ENCODE results near the gene MRPL12. TPM values are rescaled to one million over a fixed set of nuclear protein-coding genes. Genes with fewer than 3 reads are reported as not detected.

Gene MRPL12
- total and polyA plus RNA-seq, 2 experiments from 2014 or later = 24.5 to 94.6 TPM

DNA sequence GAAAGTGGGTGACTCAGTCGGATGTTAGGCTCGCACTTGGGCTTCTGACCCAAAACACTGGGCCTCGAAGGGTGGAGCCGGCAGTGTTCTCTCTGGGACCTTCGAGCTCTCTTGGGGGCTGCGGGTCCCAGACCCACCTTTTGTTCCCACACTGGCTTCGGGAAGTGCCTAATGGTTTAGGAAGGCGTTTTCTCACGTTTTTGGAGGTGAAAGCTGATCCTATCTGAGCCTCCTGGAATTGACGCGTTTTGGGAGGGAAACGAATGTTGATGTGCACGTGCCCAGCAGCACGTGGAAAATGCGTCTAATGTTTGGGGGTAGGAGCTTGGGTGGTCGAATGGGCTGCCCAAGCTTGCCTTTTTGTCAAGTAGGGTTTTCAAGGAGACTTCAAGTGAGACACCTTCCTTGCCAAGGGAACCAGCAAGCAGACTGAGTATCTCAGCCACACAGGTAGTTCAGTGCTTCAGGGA, 18.7 kb upstream of the MRPL12 start:
- Histone ChIP-seq H2AFZ (no peak overlapping the region), H4K20me1 (ENCODE audit: insufficient read depth, poor library complexity, severe bottlenecking) (peaks cover 15% of the 10 kb centered on the region), H3K36me3 (replicated peaks; ENCODE audit: insufficient read depth, low read depth) (no peaks in the 10 kb centered on the region), H3K4me3 (peak overlapping the region; percentile 56), H3K4me2 (peak overlapping the region; percentile 93), H3K27ac (peak overlapping the region; percentile 47), H3K9me3 (ENCODE audit: low read depth) (no peaks in the 10 kb centered on the region), H3K27me3 (no peaks in the 10 kb centered on the region), H3K4me1 (ENCODE audit: insufficient read depth) (peaks cover 18% of the 10 kb centered on the region), H3K9me2 (replicated peaks; ENCODE audit: insufficient read depth) (no peaks in the 10 kb centered on the region), H3K79me2 (peaks cover 65% of the 10 kb centered on the region)
- no peak for DNase-seq (ENCODE audit: low spot score)
- WGBS (ENCODE audit: low lambda C conversion rate, missing lambda C conversion rate) = 20% methylated on average over 16 of the region's 16 CpGs
- TF ChIP-seq EZH2 (IDR thresholded peaks at IDR 0.05; ENCODE audit: borderline replicate concordance) (no peak), EZH2phosphoT487 (IDR thresholded peaks at IDR 0.05; ENCODE audit: low read depth, severe bottlenecking, unreplicated experiment) (no peak)
- TF ChIP-seq, protein P1, sequence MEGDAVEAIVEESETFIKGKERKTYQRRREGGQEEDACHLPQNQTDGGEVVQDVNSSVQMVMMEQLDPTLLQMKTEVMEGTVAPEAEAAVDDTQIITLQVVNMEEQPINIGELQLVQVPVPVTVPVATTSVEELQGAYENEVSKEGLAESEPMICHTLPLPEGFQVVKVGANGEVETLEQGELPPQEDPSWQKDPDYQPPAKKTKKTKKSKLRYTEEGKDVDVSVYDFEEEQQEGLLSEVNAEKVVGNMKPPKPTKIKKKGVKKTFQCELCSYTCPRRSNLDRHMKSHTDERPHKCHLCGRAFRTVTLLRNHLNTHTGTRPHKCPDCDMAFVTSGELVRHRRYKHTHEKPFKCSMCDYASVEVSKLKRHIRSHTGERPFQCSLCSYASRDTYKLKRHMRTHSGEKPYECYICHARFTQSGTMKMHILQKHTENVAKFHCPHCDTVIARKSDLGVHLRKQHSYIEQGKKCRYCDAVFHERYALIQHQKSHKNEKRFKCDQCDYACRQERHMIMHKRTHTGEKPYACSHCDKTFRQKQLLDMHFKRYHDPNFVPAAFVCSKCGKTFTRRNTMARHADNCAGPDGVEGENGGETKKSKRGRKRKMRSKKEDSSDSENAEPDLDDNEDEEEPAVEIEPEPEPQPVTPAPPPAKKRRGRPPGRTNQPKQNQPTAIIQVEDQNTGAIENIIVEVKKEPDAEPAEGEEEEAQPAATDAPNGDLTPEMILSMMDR (IDR thresholded peaks at IDR 0.05; ENCODE audit: poor library complexity) = no peak

DNA sequence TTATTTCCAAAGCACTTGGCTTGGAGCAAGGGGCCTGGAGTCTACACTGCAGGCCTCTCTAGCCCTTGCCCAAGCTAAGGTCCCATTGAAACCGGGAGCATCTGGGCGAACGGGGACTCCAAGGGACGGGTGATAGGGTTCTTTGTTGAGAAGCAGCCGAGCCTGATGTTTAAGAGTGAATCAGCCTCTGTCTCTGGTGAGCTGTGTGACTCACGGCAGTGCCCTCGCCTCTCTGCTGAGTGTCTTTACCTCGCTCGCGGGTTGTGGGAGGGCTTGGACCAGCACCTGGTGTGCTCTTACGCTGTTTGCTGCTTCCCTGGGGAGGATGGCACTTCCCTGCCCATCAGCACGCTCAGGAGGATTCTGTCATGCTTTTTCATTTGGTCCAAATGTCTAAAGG, 18.1 kb upstream of the MRPL12 start:
- peak overlapping the region; percentile 47 for H3K27ac ChIP-seq
- H3K4me3 ChIP-seq = no peak overlapping the region
- H4K20me1 ChIP-seq (ENCODE audit: insufficient read depth, poor library complexity, severe bottlenecking) = peaks cover 15% of the 10 kb centered on the region
- H3K36me3 ChIP-seq (replicated peaks; ENCODE audit: insufficient read depth, low read depth) = no peaks in the 10 kb centered on the region
- H3K9me2 ChIP-seq (replicated peaks; ENCODE audit: insufficient read depth) = no peaks in the 10 kb centered on the region
- H2AFZ ChIP-seq = no peak overlapping the region
- no peaks in the 10 kb centered on the region for H3K9me3 ChIP-seq (ENCODE audit: low read depth)
- peaks cover 65% of the 10 kb centered on the region for H3K79me2 ChIP-seq
- peak; percentile 55 for DNase-seq (ENCODE audit: low spot score)
- 84% methylated on average over 12 of the region's 12 CpGs for WGBS (ENCODE audit: low lambda C conversion rate, missing lambda C conversion rate)
- peaks cover 18% of the 10 kb centered on the region for H3K4me1 ChIP-seq (ENCODE audit: insufficient read depth)
- peak overlapping the region; percentile 93 for H3K4me2 ChIP-seq
- TF ChIP-seq, protein P1 (IDR thresholded peaks at IDR 0.05; ENCODE audit: poor library complexity) = no peak
- TF ChIP-seq EZH2phosphoT487 (IDR thresholded peaks at IDR 0.05; ENCODE audit: low read depth, severe bottlenecking, unreplicated experiment) = no peak
- no peak for TF ChIP-seq EZH2 (IDR thresholded peaks at IDR 0.05; ENCODE audit: borderline replicate concordance)
- no peaks in the 10 kb centered on the region for H3K27me3 ChIP-seq

DNA sequence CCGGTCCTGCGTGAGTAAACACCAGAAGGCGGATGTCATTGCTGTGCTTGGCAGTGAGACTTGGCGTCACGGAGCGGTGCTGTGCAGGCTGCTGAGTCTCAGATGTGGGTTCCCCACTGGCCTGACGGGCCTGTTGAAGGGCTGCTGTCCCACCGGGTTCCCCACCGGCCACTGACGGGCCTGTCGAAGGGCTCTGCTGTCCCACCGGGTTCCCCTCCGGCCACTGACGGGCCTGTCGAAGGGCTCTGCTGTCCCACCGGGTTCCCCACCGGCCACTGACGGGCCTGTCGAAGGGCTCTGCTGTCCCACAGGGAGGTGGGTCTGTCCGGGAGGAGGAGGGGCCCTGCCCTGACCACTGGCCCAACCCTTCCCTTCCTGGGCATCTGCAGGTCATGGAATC, 16.6 kb upstream of the MRPL12 start:
- Histone ChIP-seq H2AFZ (no peak overlapping the region), H3K36me3 (replicated peaks; ENCODE audit: insufficient read depth, low read depth) (no peaks in the 10 kb centered on the region), H3K27me3 (no peaks in the 10 kb centered on the region), H3K9me3 (ENCODE audit: low read depth) (no peaks in the 10 kb centered on the region), H4K20me1 (ENCODE audit: insufficient read depth, poor library complexity, severe bottlenecking) (peaks cover 15% of the 10 kb centered on the region), H3K4me1 (ENCODE audit: insufficient read depth) (peaks cover 18% of the 10 kb centered on the region), H3K4me2 (no peak overlapping the region), H3K79me2 (peaks cover 55% of the 10 kb centered on the region), H3K4me3 (no peak overlapping the region), H3K9me2 (replicated peaks; ENCODE audit: insufficient read depth) (no peaks in the 10 kb centered on the region), H3K27ac (no peak overlapping the region)
- DNase-seq (ENCODE audit: low spot score) = no peak
- WGBS (ENCODE audit: low lambda C conversion rate, missing lambda C conversion rate) = 97% methylated on average over 15 of the region's 20 CpGs
- TF ChIP-seq, protein P1 (IDR thresholded peaks at IDR 0.05; ENCODE audit: poor library complexity) = no peak
- no peak for TF ChIP-seq EZH2 (IDR thresholded peaks at IDR 0.05; ENCODE audit: borderline replicate concordance)
- no peak for TF ChIP-seq EZH2phosphoT487 (IDR thresholded peaks at IDR 0.05; ENCODE audit: low read depth, severe bottlenecking, unreplicated experiment)

Data from hepatocyte (in vitro differentiated cells).